ENCODE results near the gene WDR43. TPM values are rescaled to one million over a fixed set of nuclear protein-coding genes. Genes with fewer than 3 reads are reported as not detected.
"Not testable (repeated sequence)": the region's sequence is repeated elsewhere in the genome, so short reads cannot be mapped to it uniquely, and the experiment has no call there.

WDR43 gene
- total and polyA plus RNA-seq, 5 donors = 5.4 to 34.9 (median 18.9) TPM

GRCh38 chr2:28962505-28962904 lies 68.0 kb downstream of the WDR43 start:
- Histone ChIP-seq H3K9me3 (ENCODE audit: control insufficient read depth, low read length) (no peaks in the 10 kb centered on the region), H3K4me3 (ENCODE audit: low read length) (no peak overlapping the region), H3K27me3 (ENCODE audit: control insufficient read depth, insufficient read depth) (no peaks in the 10 kb centered on the region), H3K4me1 (ENCODE audit: control insufficient read depth, insufficient read depth, low read length) (no peaks in the 10 kb centered on the region), H3K27ac (ENCODE audit: low read length) (no peak overlapping the region)
- ATAC-seq (no peak), DNase-seq (no peak)
- intact Hi-C loops (cut with DNase I) = no loop called here
- WGBS = 96% methylated on average over 1 of the region's 1 CpG

GRCh38 chr2:28970464-28971160 lies 76.1 kb downstream of the WDR43 start:
- no peak for ATAC-seq

GRCh38 chr2:28972778-28973335 lies 78.4 kb downstream of the WDR43 start:
- Histone ChIP-seq H3K4me3 (ENCODE audit: low read length) (no peak overlapping the region), H3K27me3 (ENCODE audit: control insufficient read depth, insufficient read depth) (no peaks in the 10 kb centered on the region), H3K4me1 (ENCODE audit: control insufficient read depth, insufficient read depth, low read length) (peaks cover 2% of the 10 kb centered on the region), H3K27ac (ENCODE audit: low read length) (no peak overlapping the region), H3K9me3 (ENCODE audit: control insufficient read depth, low read length) (no peaks in the 10 kb centered on the region)
- intact Hi-C loops (cut with DNase I) = no loop called here
- WGBS = 75% methylated on average over 6 of the region's 6 CpGs
- ATAC-seq (no peak), DNase-seq (no peak)

More at GRCh38 chr2:28970464-28971160, 76.1 kb downstream of the WDR43 start:
- WGBS = 81% methylated on average over 6 of the region's 6 CpGs
- H3K27me3 ChIP-seq (ENCODE audit: control insufficient read depth, insufficient read depth) = no peaks in the 10 kb centered on the region
- intact Hi-C loops (cut with DNase I) = no loop called here
- H3K9me3 ChIP-seq (ENCODE audit: control insufficient read depth, low read length) = no peaks in the 10 kb centered on the region
- H3K4me1 ChIP-seq (ENCODE audit: control insufficient read depth, insufficient read depth, low read length) = no peaks in the 10 kb centered on the region
- H3K27ac ChIP-seq (ENCODE audit: low read length) = no peak overlapping the region
- H3K4me3 ChIP-seq (ENCODE audit: low read length) = no peak overlapping the region
- no peak for DNase-seq

- Histone ChIP-seq H3K27ac (ENCODE audit: low read length) (no peak overlapping the region), H3K27me3 (ENCODE audit: control insufficient read depth, insufficient read depth) (no peaks in the 10 kb centered on the region), H3K4me3 (ENCODE audit: low read length) (no peak overlapping the region), H3K9me3 (ENCODE audit: control insufficient read depth, low read length) (no peaks in the 10 kb centered on the region), H3K4me1 (ENCODE audit: control insufficient read depth, insufficient read depth, low read length) (peaks cover 2% of the 10 kb centered on the region)
- ATAC-seq (no peak), DNase-seq (no peak)
- 97% methylated on average over 4 of the region's 4 CpGs for WGBS
- intact Hi-C loops (cut with DNase I) = no loop called here
These were observed 79.8 kb downstream of the WDR43 start for GRCh38 chr2:28974252-28974651.

GRCh38 chr2:28975671-28976070 lies 81.2 kb downstream of the WDR43 start:
- intact Hi-C loops (cut with DNase I) = no loop called here
- Histone ChIP-seq H3K9me3 (ENCODE audit: control insufficient read depth, low read length) (no peaks in the 10 kb centered on the region), H3K27me3 (ENCODE audit: control insufficient read depth, insufficient read depth) (no peaks in the 10 kb centered on the region), H3K4me1 (ENCODE audit: control insufficient read depth, insufficient read depth, low read length) (peaks cover 2% of the 10 kb centered on the region), H3K27ac (ENCODE audit: low read length) (no peak overlapping the region), H3K4me3 (ENCODE audit: low read length) (no peak overlapping the region)
- ATAC-seq = no peak
- DNase-seq = no peak
- 85% methylated on average over 1 of the region's 1 CpG for WGBS

GRCh38 chr2:28976584-28976983 lies 82.1 kb downstream of the WDR43 start:
- H3K9me3 ChIP-seq (ENCODE audit: control insufficient read depth, low read length) = no peaks in the 10 kb centered on the region
- H3K4me3 ChIP-seq (ENCODE audit: low read length) = no peak overlapping the region
- intact Hi-C loops (cut with DNase I) = no loop called here
- WGBS = 47% methylated on average over 3 of the region's 3 CpGs
- peaks cover 7% of the 10 kb centered on the region for H3K4me1 ChIP-seq (ENCODE audit: control insufficient read depth, insufficient read depth, low read length)
- no peaks in the 10 kb centered on the region for H3K27me3 ChIP-seq (ENCODE audit: control insufficient read depth, insufficient read depth)
- peak overlapping the region; percentile 65 for H3K27ac ChIP-seq (ENCODE audit: low read length)
- ATAC-seq (peak; percentile 49 to 83), DNase-seq (peak in 2 of 3 donors; percentile 37 to 51)

GRCh38 chr2:28977176-28977875 lies 82.9 kb downstream of the WDR43 start:
- Histone ChIP-seq H3K9me3 (ENCODE audit: control insufficient read depth, low read length) (no peaks in the 10 kb centered on the region), H3K4me1 (ENCODE audit: control insufficient read depth, insufficient read depth, low read length) (peaks cover 8% of the 10 kb centered on the region), H3K27ac (ENCODE audit: low read length) (peak overlapping the region; percentile 65), H3K4me3 (ENCODE audit: low read length) (no peak overlapping the region), H3K27me3 (ENCODE audit: control insufficient read depth, insufficient read depth) (no peaks in the 10 kb centered on the region)
- 81% methylated on average over 10 of the region's 10 CpGs for WGBS
- DNase-seq (no peak), ATAC-seq (no peak)
- intact Hi-C loops (cut with DNase I) = no loop called here

GRCh38 chr2:28978001-28978400 lies 83.5 kb downstream of the WDR43 start:
- H3K9me3 ChIP-seq (ENCODE audit: control insufficient read depth, low read length); H3K4me3 ChIP-seq (ENCODE audit: low read length); intact Hi-C loops (cut with DNase I); ATAC-seq; DNase-seq; H3K27me3 ChIP-seq (ENCODE audit: control insufficient read depth, insufficient read depth); H3K4me1 ChIP-seq (ENCODE audit: control insufficient read depth, insufficient read depth, low read length); H3K27ac ChIP-seq (ENCODE audit: low read length): not testable (repeated sequence)
- 85% methylated on average over 8 of the region's 8 CpGs for WGBS

- no peak overlapping the region for H3K4me3 ChIP-seq (ENCODE audit: low read length)
- 68% methylated on average over 6 of the region's 6 CpGs for WGBS
- DNase-seq = no peak
- peaks cover 8% of the 10 kb centered on the region for H3K4me1 ChIP-seq (ENCODE audit: control insufficient read depth, insufficient read depth, low read length)
- no peaks in the 10 kb centered on the region for H3K9me3 ChIP-seq (ENCODE audit: control insufficient read depth, low read length)
- no peaks in the 10 kb centered on the region for H3K27me3 ChIP-seq (ENCODE audit: control insufficient read depth, insufficient read depth)
- no peak for ATAC-seq
- intact Hi-C loops (cut with DNase I) = no loop called here
- H3K27ac ChIP-seq (ENCODE audit: low read length) = no peak overlapping the region
These were observed 84.1 kb downstream of the WDR43 start for GRCh38 chr2:28978606-28979005.

GRCh38 chr2:28979041-28979440 lies 84.6 kb downstream of the WDR43 start:
- no peak overlapping the region for H3K4me3 ChIP-seq (ENCODE audit: low read length)
- DNase-seq = no peak
- intact Hi-C loops (cut with DNase I) = no loop called here
- H3K27me3 ChIP-seq (ENCODE audit: control insufficient read depth, insufficient read depth) = no peaks in the 10 kb centered on the region
- peaks cover 8% of the 10 kb centered on the region for H3K4me1 ChIP-seq (ENCODE audit: control insufficient read depth, insufficient read depth, low read length)
- ATAC-seq = no peak
- 72% methylated on average over 7 of the region's 7 CpGs for WGBS
- H3K9me3 ChIP-seq (ENCODE audit: control insufficient read depth, low read length) = no peaks in the 10 kb centered on the region
- no peak overlapping the region for H3K27ac ChIP-seq (ENCODE audit: low read length)

GRCh38 chr2:28979576-28980366 lies 85.3 kb downstream of the WDR43 start:
- H3K27ac ChIP-seq (ENCODE audit: low read length) = no peak overlapping the region
- intact Hi-C loops (cut with DNase I) = no loop called here
- H3K9me3 ChIP-seq (ENCODE audit: control insufficient read depth, low read length) = no peaks in the 10 kb centered on the region
- H3K4me1 ChIP-seq (ENCODE audit: control insufficient read depth, insufficient read depth, low read length) = peaks cover 8% of the 10 kb centered on the region
- DNase-seq = peak in 1 of 3 donors; percentile 33
- ATAC-seq = no peak
- WGBS = 68% methylated on average over 13 of the region's 13 CpGs
- no peak overlapping the region for H3K4me3 ChIP-seq (ENCODE audit: low read length)
- no peaks in the 10 kb centered on the region for H3K27me3 ChIP-seq (ENCODE audit: control insufficient read depth, insufficient read depth)
